ENCODE data around the gene HES2.
"Not testable (repeated sequence)": the region's sequence is repeated elsewhere in the genome, so short reads cannot be mapped to it uniquely, and the experiment has no call there.

HES2 gene

GRCh38 chr1:6435129-6435528, 15.4 kb upstream of the HES2 start:
- no peak for DNase-seq

GRCh38 chr1:6434186-6434585, 14.5 kb upstream of the HES2 start:
- no peak for DNase-seq

GRCh38 chr1:6431645-6432579, 12.2 kb upstream of the HES2 start:
- not testable (repeated sequence) for DNase-seq

DNA sequence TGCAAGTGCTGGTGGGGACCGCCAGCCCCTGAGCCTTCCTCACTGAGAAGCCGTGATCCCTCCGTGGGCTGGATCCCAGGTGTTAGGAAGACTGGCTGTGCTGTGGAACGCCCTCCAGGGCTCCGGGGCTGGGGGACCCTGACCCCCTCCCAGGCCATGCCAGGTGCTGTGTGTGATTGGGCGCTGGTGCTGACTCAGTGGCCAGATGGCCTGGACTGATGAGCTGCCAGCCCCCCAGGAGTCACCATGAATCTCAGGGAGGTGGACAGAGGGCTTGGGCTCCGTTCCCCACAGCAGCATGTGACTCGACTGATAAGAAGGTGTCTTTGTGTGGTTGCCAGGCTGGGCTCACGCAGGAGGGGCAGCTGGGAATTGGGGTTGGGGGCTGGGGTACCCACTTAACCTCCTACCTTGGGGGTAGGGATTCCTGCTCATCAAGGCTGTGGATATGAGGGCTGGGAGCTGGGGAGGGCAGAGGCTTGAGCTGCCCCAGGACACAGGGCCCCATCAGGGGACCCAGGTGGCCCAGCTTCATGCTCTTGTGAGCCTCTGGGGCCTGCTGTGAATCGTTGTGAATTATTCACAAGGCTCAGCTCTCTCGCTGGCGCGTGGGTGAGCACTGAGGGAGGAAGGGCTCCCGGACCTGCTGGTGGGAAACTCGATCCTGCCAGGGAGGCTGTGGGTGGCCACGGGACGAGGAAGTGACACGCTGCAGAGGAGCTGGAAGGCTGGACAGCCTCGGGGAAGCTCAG, 10.1 kb upstream of the HES2 start:
- not testable (repeated sequence) for DNase-seq

GRCh38 chr1:6428453-6428852, 8.7 kb upstream of the HES2 start:
- DNase-seq = not testable (repeated sequence)

GRCh38 chr1:6427441-6428390, 8.0 kb upstream of the HES2 start:
- DNase-seq = no peak

GRCh38 chr1:6426972-6427350, 7.2 kb upstream of the HES2 start:
- no peak for DNase-seq

GRCh38 chr1:6426277-6426971, 6.7 kb upstream of the HES2 start:
- no peak for DNase-seq

DNA sequence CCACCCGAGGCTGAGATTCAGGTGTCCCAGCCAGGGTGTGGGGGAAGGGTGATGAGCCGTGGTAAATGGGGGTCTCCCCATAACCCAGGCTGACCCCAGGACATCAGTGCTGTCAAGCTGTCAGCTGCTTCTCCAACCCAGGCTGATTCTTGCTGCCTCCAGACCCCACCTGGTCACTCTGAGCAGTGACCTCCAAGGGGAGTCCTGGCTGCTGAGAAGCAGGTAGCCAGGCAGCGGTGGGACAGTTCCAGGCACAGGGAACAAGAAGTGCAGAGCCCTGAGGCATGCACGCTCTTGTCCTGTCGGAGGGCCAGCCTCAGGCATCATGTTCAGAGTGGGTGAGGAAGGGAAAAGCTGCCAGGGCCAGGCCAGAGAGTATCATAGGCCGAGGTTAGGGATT, 5.9 kb upstream of the HES2 start:
- no peak for DNase-seq

DNA sequence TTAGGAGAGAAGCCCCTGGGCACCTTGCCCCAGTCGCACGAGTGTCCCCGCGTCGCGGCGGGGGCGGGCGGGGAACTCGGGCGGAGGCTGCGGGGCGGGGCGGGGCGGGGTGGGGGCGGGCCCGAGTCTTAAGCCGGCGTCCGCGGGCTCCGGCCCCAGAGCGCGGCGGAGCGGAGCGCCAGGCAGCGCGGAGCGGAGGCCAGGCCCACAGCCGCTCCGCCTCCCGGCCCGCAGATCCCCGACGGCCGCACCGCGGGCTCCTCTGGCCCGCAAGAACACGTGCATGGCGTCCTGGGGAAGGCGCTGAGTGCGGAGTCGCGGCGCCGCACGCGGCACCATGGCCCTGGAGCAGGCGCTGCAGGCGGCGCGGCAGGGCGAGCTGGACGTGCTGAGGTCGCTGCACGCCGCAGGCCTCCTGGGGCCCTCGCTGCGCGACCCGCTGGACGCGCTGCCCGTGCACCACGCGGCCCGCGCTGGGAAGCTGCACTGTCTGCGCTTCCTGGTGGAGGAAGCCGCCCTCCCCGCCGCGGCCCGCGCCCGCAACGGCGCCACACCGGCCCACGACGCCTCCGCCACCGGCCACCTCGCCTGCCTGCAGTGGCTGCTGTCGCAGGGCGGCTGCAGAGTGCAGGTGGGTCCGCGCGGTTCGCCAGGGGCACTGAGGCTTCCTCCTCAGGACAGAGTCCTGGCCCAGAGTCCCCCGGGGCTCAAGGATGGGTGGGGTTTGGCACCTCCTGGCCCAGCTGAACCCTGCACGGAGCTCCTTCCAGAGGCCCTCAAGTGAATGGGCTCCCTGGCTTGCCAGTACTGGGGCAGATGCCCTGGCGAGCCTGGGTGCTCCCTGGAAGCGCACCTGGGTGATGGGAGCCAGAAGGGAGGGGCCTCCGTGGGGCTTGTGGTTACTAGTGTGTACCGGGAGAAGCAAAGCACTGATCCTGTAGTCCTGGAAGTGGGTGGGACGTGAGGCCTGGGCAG, 5.2 kb upstream of the HES2 start, which contains the start of gene ESPN:
ESPN (plus strand) TSS at position 158 of the 975 bp plus-strand sequence; CDS start at position 338, 180 bp downstream.
- DNase-seq = no peak

- DNase-seq = peak in 1 of 2 experiments; percentile 13
These were observed 4.4 kb upstream of the HES2 start for GRCh38 chr1:6424000-6424565.

DNA sequence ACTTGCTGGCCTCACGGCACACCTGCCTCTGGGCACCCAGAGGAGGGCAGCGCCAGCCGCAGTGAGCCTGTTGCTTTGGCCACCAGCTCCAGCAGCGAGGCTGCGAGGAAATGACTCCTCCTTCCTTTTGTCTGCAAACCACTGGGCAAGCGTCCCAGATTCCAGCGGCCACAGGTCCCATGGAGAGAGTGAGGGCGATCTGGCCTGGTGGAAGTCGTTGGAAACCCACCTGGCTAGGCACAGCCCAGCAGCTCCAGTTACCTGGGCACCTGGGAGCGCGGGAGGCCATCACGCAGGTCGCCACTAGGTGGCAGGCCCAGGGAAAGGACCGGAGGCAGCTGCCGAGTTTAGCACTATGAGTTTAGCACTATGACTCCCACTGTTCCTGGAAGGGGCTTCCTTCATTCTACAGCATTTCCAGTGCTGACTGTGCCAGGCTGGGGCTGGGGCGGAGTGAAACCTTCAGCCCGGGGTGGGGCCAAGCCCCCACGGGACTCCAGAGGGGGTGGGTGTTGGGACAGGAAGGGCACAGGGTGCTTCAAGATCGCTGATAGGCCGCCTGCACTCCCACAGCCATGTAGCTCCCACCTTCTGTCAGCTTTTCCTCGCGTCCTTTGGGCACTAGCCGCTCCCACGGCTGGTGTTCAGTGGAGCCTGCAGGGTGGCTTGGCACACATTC, 3.7 kb upstream of the HES2 start:
- DNase-seq = peak; percentile 76 to 80

GRCh38 chr1:6421266-6421665, 1.5 kb upstream of the HES2 start:
- no peak for DNase-seq

- DNase-seq = peak in 1 of 2 experiments; percentile 22
These were observed 829 bp upstream of the HES2 start for GRCh38 chr1:6420454-6421042.

GRCh38 chr1:6419397-6419803, 319 bp downstream of the HES2 start:
- DNase-seq = no peak

GRCh38 chr1:6418668-6419396, 887 bp downstream of the HES2 start:
- no peak for DNase-seq

DNA sequence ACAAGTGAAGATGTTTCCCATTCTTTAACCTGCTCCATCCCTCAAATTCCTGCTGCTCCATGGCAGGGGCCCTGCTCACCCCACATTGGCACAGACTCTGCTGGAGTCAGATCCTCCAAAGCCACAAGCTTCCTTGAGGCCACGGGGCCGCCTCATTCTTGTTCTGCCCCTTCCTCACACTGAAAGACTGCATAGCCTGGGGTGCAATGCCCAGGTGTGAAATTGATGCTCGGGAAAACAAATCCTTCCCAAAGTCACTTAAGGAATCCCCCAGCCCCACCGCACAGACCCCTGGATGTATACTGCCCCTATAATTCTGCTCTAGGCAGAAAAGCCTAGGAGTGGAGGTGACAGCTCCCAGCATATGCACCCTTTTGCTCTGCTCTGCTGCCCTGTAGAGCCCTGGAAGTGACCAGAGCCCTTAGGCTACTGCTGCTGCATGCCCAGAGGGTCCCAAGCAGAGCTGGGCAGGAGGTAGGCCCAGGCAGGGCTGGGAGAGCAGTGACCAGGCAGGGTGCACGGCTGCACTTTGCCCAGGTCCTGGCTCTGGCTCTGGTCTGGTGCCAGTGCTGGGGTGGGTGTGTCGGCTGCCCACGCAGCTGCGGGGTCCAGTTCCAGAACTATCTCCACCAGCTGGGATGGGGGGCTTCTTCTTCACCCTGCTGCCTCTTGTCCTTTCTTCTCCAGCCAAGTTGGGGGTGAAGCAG, 1.6 kb downstream of the HES2 start:
- no peak for DNase-seq

DNA sequence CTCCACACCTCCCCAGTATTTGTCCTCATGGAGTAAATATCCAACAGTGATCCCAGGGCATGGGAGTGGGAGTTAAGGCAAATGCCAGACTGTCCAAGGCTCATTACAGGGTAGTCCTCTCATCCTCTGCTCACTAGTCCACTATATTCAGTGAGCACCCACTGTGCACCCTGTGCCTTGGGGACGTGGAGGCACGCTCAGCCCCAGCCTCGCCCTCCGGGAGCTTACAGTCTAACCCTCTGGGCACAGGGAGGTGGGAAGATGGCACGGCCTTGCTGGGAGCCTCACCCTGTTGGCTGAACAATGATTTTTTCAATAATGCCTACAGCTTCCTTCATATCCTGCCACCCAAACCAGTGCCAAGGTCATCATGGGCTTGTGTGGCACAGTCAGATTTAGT, 2.8 kb downstream of the HES2 start:
- DNase-seq = no peak

All from activated CD4-positive, alpha-beta T cell treated with anti-CD3 and anti-CD28 coated beads, Interleukin-2, amount 50 U/mL, for 48 hours (primary cell).